Activated T-cell treated with anti-CD3 and anti-CD28 coated beads, Interleukin-2, amount 50 U/mL, for 48 hours (primary cell): ENCODE data around the gene RNF223.
"Not testable (repeated sequence)": the region's sequence is repeated elsewhere in the genome, so short reads cannot be mapped to it uniquely, and the experiment has no call there.

Source experiments
- DNase-seq, 2 experiments: peaks; one replicate each; pipeline ENCODE4 v3.0.0-alpha.2; 2020

RNF223 gene

DNA sequence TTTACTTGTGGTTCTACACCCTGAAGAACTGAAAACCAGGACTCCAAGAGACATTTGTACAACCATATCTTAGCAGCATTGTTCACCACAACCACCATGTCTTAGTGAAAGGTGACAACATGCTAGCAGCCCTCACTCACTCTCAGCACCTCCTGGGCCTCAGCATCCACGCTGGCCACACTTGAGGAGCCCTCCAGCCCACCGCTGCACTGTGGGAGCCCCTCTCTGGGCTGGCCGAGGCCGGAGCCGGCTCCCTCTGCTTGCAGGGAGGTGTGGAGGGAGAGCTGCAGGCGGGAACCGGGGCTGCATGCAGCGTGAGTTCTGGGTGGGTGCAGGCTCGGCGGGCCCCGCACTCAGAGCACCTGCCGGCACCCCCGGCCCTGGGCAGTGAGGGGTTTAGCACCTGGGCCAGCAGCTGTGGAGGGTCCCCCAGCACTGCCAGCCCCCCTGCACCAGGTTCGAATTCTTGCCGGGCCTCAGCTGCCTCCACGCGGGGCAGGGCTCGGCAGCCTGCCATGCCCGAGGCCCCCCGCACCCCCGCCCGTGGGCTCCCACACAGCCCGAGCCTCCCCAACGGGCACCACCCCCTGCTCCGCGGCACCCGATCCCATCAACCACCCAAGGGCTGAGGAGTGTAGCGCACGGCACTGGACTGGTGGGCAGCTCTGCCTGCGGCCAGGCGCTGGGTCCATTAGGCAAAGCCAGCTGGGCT lies 32.6 kb upstream of the RNF223 start:
- DNase-seq = no peak

GRCh38 chr1:1104152-1104551 lies 30.0 kb upstream of the RNF223 start:
- peak in 1 of 2 experiments; percentile 53 for DNase-seq

- no peak for DNase-seq
These were observed 27.4 kb upstream of the RNF223 start for GRCh38 chr1:1101503-1101902.

DNA sequence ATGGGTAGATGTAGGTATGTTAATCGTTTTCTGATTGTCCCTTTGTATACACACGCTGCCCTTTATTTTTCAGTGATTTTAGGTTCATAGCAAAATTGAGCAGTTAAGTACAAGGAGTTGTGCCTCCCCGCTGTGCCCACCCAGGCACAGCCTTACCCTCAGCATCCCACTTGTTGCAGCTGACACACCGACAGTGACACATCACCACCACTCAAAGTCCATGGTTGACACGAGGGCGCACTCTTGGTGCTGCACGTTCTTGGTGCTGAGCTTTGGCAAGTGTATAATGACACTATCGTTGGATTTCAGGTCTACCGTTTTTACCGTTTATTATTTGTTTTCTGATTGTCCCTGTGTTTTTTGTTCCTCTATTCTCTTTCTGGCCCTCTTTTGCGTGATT lies 26.2 kb upstream of the RNF223 start:
- no peak for DNase-seq

DNA sequence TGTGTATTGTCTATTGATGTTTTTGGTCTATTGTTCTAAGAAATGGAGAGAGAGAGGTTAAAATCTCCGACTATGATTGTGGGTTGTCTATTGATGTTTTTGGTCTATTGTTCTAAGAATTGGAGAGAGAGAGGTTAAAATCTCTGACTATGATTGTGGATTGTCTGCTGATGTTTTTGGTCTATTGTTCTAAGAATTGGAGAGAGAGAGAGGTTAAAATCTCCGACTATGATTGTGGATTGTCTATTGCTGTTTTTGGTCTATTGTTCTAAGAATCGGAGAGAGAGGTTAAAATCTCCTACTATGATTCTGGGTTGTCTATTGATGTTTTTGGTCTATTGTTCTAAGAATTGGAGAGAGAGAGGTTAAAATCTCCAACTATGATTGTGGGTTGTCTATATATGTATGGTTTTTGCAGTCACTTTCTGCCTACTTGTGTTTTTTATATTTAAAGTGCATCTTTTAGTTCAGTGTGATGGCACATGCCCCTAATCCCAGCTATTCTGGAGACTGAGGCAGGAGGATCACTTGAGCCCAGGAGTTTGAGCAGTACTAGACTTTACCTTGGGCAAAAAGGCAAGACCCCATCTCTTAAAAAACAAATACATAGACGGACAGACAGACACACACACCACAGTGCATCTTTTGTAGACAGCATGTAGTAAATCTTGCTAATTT lies 25.5 kb upstream of the RNF223 start:
- DNase-seq = no peak

- peak in 1 of 2 experiments; percentile 57 for DNase-seq
These were observed 24.7 kb upstream of the RNF223 start for GRCh38 chr1:1098681-1099421.

DNA sequence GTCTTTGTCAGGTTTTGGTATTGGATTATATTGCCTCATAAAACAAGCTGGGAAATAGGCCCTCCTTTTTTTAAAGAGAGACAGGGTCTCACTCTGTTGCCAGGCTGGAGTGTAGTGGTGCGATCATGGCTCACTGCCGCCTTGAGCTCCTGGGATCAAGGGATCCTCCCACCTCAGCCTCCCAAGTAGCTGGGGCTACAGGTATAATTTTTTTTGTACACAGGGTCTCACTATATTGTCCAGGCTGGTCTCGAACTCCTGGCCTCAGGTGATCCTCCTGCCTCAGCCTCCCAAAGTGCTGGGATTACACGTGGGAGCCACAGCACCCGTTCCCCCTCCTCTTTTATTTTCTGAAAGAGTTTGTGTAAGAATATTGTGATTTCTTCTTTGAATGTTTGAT lies 22.0 kb upstream of the RNF223 start:
- not testable (repeated sequence) for DNase-seq

DNA sequence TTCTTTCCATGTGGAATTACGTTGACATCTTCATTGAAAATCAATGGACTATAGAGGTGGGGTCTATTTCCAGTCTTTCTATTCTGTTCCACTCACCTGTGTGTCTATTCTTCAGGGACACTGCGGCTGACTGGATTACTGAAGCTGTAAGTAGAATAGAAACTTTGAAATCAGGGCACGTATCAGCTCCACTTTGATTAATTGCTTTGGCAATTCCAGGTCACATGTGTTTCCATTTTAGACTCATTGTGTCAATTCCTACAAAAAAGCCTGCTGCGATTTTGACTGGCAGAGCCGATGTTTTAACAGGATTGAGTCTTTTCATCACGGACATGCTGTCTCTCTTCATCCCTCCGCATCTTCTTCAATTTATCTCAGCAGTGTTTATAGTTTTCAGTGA lies 20.9 kb upstream of the RNF223 start:
- no peak for DNase-seq

- peak in 1 of 2 experiments; percentile 19 for DNase-seq
These were observed 19.5 kb upstream of the RNF223 start for GRCh38 chr1:1093610-1093943.

GRCh38 chr1:1092894-1093609 lies 18.9 kb upstream of the RNF223 start:
- DNase-seq = peak in 1 of 2 experiments; percentile 32

- no peak for DNase-seq
These were observed 18.2 kb upstream of the RNF223 start for GRCh38 chr1:1092149-1092855.

DNA sequence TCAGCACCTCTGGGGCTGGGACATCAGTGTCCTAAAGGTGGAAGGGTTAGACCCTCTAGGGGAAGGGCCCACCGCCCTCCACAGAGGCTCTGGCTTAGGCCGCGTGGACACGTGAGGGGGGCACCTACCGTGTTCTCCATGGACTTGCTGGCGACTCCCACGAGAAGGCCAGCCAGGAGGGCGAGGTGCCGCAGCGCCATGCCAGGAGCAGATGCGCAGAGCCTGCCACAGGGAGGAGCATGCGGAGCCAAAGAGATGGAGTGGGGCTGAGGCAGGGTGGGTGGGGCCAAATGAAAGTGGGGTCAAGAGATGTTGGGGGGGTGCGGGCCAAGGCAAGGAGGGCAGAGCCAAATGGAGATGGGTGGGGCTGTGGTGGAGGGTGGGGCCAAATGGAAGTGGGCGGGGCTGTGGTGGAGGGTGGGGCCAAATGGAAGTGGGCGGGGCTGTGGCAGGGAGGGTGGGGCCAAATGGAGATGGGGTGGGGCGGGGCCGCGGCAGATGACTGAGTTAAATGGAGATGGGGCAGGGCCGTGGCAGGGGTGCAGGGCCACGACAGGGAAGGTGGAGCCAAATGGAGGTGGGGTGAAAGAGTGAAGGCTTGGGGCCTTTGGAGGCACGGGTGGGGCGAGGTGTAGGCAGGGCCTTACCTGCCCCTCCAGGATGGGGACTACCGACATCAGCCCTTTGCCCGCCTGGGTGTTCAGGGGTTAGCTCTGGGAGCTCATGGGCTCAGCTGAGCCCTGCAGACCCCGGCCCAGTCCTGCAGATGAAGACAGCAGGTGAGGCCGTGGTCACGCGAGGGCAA lies 17.4 kb upstream of the RNF223 start:
- peak; percentile 46 to 54 for DNase-seq

- no peak for DNase-seq
These were observed 16.6 kb upstream of the RNF223 start for GRCh38 chr1:1090424-1091343.

- no peak for DNase-seq
These were observed 15.8 kb upstream of the RNF223 start for GRCh38 chr1:1089731-1090423.

GRCh38 chr1:1088801-1089680 lies 14.9 kb upstream of the RNF223 start:
- DNase-seq = no peak

- DNase-seq = no peak
These were observed 14.1 kb upstream of the RNF223 start for GRCh38 chr1:1088029-1088800.

DNA sequence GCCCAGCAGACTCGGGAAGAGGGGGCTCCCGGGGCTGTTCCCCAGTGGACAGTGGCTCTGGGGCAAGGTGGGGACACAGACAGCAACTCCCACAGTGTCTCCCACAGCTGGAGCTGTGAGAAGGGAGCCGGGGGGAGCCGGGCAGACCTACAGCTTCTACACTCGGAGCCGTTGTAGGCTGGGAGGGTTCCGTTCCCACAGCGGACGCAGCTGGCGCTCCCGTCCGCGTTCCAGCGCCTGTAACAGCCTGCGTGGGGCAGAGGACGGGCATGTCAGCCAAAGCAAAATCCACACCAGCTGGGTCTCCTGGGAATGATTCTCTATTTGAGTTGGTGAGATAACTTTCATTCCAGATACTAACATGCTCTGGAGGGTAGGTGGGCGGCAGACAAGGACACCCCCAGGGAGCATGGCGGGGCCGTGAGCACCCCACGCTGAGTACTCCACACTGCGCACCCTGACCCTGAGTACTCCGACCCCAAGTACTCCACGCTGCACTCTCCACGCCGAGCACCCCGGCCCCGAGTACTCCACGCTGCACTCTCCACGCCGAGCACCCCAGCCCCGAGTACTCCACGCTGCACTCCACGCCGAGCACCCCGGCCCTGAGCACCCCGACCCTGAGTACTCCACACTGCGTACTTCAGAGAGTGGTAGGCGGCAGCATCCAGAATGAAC lies 13.4 kb upstream of the RNF223 start:
- no peak for DNase-seq
